Hepatocyte (in vitro differentiated cells): ENCODE data around the gene TBC1D8. TPM values are rescaled to one million over a fixed set of nuclear protein-coding genes. Genes with fewer than 3 reads are reported as not detected.

Source experiments
- DNase-seq: peaks from one replicate; pipeline ENCODE4 v3.0.0-alpha.2; 2016; ENCODE audit warnings: low spot score
- H2AFZ ChIP-seq: fragments of 200-600 bp; sonication (generic); 2 replicates; pipeline ENCODE4 v1.6.0; 2016; ENCODE audit warnings: antibody characterized with exemption, mild to moderate bottlenecking
- H3K27ac ChIP-seq: fragments of 200-600 bp; sonication (generic); 2 replicates; pipeline ENCODE4 v1.5.1; 2016; ENCODE audit warnings: mild to moderate bottlenecking
- H3K27me3 ChIP-seq: fragments of 200-600 bp; sonication (generic); 2 replicates; pipeline ENCODE4 v1.6.1; 2016
- H3K36me3 ChIP-seq: fragments of 200-600 bp; sonication (generic); replicated peaks from 2 replicates; pipeline ENCODE4 v1.5.1; 2016; ENCODE audit warnings: low read depth; ENCODE audit not compliant: insufficient read depth
- H3K4me1 ChIP-seq: fragments of 200-600 bp; sonication (generic); 2 replicates; pipeline ENCODE4 v1.5.1; 2016; ENCODE audit warnings: mild to moderate bottlenecking, moderate library complexity; ENCODE audit not compliant: insufficient read depth
- H3K4me2 ChIP-seq: fragments of 200-600 bp; sonication (generic); 2 replicates; pipeline ENCODE4 v1.6.0; 2016
- H3K4me3 ChIP-seq: fragments of 200-600 bp; sonication (generic); 2 replicates; pipeline ENCODE4 v1.5.1; 2016; ENCODE audit warnings: mild to moderate bottlenecking
- H3K79me2 ChIP-seq: fragments of 200-600 bp; sonication (generic); 2 replicates; pipeline ENCODE4 v1.6.0; 2017; ENCODE audit warnings: mild to moderate bottlenecking
- H3K9me2 ChIP-seq: fragments of 200-600 bp; sonication (generic); replicated peaks from 2 replicates; pipeline ENCODE4 v1.6.0; 2017; ENCODE audit warnings: mild to moderate bottlenecking; ENCODE audit not compliant: insufficient read depth
- H3K9me3 ChIP-seq: fragments of 200-600 bp; sonication (generic); 2 replicates; pipeline ENCODE4 v1.5.1; 2016; ENCODE audit warnings: low read depth, mild to moderate bottlenecking
- H4K20me1 ChIP-seq: fragments of 200-600 bp; sonication (generic); 2 replicates; pipeline ENCODE4 v1.6.0; 2016; ENCODE audit warnings: mild to moderate bottlenecking; ENCODE audit not compliant: insufficient read depth, poor library complexity, severe bottlenecking
- EZH2 ChIP-seq: fragments of 200-600 bp; sonication (generic); IDR thresholded peaks from 2 replicates; pipeline ENCODE4 v1.6.1; 2016; ENCODE audit warnings: antibody characterized with exemption, mild to moderate bottlenecking, borderline replicate concordance
- EZH2phosphoT487 ChIP-seq: fragments of 200-600 bp; sonication (generic); IDR thresholded peaks from one replicate; pipeline ENCODE4 v1.6.1; 2018; ENCODE audit warnings: antibody characterized with exemption, mild to moderate bottlenecking, low read depth, moderate library complexity; ENCODE audit not compliant: unreplicated experiment, severe bottlenecking
- WGBS: methylation state at CpG from one replicate; pipeline ENCODE4 v1.1.6; 2016; ENCODE audit warnings: low lambda C conversion rate; ENCODE audit errors: missing lambda C conversion rate; 5-methylcytosine and 5-hydroxymethylcytosine counted together
- polyA plus RNA-seq: library from polyadenylated mRNA; unstranded; fragments of >200 nt; fragmentation: Nextera tagmentation; extraction: Ambion mirVana; gene quantifications from 2 replicates; pipeline ENCODE4 v1.2.1, GENCODE V29; 2016
- total RNA-seq: library from RNA; depleted of rRNA; stranded (reverse); fragments of >200 nt; gene quantifications from 2 replicates; pipeline ENCODE4 v1.2.3, GENCODE V29; 2014
- TF ChIP-seq, protein P1 (sequence below): fragments of 200-600 bp; sonication (generic); IDR thresholded peaks from 2 replicates; pipeline ENCODE4 v1.5.1; 2016; ENCODE audit warnings: antibody characterized with exemption, mild to moderate bottlenecking; ENCODE audit not compliant: poor library complexity

Gene TBC1D8
- total and polyA plus RNA-seq, 2 experiments from 2014 or later, result 10.1 to 15.8 TPM

DNA sequence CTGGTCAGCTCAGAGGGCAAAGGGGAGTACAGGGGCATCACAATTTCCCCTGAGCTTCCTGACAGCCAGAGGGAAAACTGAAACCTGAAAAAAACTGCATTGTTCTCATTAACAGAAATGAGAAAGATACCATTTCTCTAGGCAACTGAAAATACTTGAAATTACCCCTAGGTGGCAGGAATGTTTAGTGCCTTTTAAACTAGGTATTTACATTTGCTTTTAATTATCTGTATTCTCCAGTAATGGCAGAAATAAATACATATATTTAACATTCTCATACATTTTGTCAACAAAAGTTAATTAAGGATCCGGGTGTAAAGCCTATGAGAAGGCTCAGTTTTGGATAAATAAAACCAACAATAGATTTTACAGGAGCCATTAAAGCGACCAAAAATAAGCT lies 114.6 kb downstream of the TBC1D8 start:
- no peak overlapping the region for H2AFZ ChIP-seq
- H3K9me2 ChIP-seq, result no peaks in the 10 kb centered on the region
- no peak overlapping the region for H3K4me3 ChIP-seq
- H3K79me2 ChIP-seq, result no peaks in the 10 kb centered on the region
- no peaks in the 10 kb centered on the region for H3K4me1 ChIP-seq
- WGBS, result 66% methylated on average over 2 of the region's 2 CpGs
- no peaks in the 10 kb centered on the region for H3K9me3 ChIP-seq
- H3K27ac ChIP-seq, result no peak overlapping the region
- no peaks in the 10 kb centered on the region for H4K20me1 ChIP-seq
- no peak for DNase-seq
- H3K4me2 ChIP-seq, result no peak overlapping the region
- no peaks in the 10 kb centered on the region for H3K36me3 ChIP-seq
- TF ChIP-seq, protein P1, sequence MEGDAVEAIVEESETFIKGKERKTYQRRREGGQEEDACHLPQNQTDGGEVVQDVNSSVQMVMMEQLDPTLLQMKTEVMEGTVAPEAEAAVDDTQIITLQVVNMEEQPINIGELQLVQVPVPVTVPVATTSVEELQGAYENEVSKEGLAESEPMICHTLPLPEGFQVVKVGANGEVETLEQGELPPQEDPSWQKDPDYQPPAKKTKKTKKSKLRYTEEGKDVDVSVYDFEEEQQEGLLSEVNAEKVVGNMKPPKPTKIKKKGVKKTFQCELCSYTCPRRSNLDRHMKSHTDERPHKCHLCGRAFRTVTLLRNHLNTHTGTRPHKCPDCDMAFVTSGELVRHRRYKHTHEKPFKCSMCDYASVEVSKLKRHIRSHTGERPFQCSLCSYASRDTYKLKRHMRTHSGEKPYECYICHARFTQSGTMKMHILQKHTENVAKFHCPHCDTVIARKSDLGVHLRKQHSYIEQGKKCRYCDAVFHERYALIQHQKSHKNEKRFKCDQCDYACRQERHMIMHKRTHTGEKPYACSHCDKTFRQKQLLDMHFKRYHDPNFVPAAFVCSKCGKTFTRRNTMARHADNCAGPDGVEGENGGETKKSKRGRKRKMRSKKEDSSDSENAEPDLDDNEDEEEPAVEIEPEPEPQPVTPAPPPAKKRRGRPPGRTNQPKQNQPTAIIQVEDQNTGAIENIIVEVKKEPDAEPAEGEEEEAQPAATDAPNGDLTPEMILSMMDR, result peak; percentile 54
- no peak for TF ChIP-seq EZH2
- TF ChIP-seq EZH2phosphoT487, result no peak
- H3K27me3 ChIP-seq, result no peaks in the 10 kb centered on the region

DNA sequence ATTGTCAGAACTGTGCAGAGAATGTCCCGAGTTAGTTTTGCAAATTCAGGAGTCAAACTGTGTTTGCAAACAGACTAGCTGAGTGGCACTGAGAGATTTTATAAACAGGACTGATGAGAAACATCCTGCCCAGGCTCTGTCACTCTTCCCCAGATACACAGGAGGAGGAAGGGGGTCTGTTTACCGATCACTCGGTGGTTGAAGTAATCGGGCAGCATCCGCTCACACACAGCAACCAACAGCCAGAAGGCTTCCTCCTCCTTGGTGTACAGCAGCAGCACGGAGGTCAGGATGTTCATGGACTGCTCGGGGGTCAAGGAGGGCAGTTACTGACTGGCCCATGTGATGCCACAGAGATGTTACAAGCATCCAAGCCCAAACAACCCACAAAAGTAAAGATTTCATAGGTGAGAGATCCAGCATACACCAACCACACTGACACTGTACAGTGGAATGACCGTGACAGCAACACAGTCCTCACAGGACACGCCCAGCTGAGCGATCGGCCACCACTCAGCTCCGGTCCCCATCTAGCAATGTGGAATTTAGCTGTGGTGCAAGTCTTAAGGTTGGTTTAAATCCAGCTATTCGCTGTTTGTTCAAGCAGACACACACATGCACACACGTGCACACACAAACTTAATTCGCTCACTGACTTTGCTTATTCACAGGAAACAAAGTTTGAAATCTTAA lies 119.0 kb downstream of the TBC1D8 start:
- H3K36me3 ChIP-seq, result no peaks in the 10 kb centered on the region
- H3K79me2 ChIP-seq, result no peaks in the 10 kb centered on the region
- H3K4me1 ChIP-seq, result no peaks in the 10 kb centered on the region
- WGBS, result 89% methylated on average over 15 of the region's 15 CpGs
- no peaks in the 10 kb centered on the region for H3K27me3 ChIP-seq
- H3K4me2 ChIP-seq, result no peak overlapping the region
- H2AFZ ChIP-seq, result no peak overlapping the region
- DNase-seq, result no peak
- no peak overlapping the region for H3K27ac ChIP-seq
- H3K4me3 ChIP-seq, result no peak overlapping the region
- H3K9me2 ChIP-seq, result no peaks in the 10 kb centered on the region
- no peaks in the 10 kb centered on the region for H3K9me3 ChIP-seq
- H4K20me1 ChIP-seq, result no peaks in the 10 kb centered on the region
- TF ChIP-seq EZH2phosphoT487 (no peak), EZH2 (no peak)
- TF ChIP-seq, protein P1, result no peak

DNA sequence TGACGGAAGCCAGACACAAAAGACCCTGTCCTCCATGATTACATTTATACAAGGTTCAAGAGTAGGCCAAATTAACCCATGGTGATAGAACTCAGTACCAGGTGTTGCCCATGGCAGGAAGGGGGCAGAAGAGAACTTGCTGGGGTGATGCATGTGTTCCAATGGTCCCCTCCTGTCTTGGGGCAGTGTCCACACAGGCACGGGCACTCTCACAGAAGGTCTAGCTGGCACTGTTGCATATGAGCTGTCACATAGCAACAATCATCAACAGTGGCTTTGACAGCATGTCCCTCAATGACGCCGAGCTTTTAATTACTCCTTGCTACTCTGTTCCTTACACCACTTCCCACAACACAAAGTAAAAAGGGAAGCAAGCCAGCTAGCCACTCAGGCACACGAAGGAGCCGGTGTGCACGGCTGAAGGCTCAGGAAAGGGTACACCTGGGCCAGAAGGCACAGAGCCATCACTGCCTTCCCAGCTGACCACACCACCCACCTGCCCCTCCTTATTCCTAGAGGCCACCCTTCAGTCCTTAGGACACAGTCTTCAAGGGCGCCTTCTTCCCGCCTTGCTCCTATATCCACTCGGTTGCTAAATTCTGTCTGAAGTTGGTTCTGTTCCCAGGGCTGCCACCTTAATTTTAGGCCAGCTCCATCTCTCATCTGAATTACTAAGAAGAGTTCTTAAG lies 120.2 kb downstream of the TBC1D8 start:
- no peaks in the 10 kb centered on the region for H3K4me1 ChIP-seq
- H3K9me2 ChIP-seq, result no peaks in the 10 kb centered on the region
- H3K9me3 ChIP-seq, result no peaks in the 10 kb centered on the region
- no peaks in the 10 kb centered on the region for H3K79me2 ChIP-seq
- no peaks in the 10 kb centered on the region for H3K27me3 ChIP-seq
- TF ChIP-seq, protein P1, result no peak
- TF ChIP-seq EZH2phosphoT487 (no peak), EZH2 (no peak)
- H4K20me1 ChIP-seq, result no peaks in the 10 kb centered on the region
- no peak overlapping the region for H3K27ac ChIP-seq
- WGBS, result 97% methylated on average over 10 of the region's 10 CpGs
- no peak for DNase-seq
- no peak overlapping the region for H3K4me2 ChIP-seq
- H2AFZ ChIP-seq, result no peak overlapping the region
- no peaks in the 10 kb centered on the region for H3K36me3 ChIP-seq
- no peak overlapping the region for H3K4me3 ChIP-seq
